Choroid plexus epithelial cell (primary cell): ENCODE results near the gene SLC49A4.

ENCODE experiments used
- DNase-seq: peaks from one replicate; pipeline ENCODE4 v3.0.0-alpha.2; 2010; ENCODE audit warnings: low read depth
- H3K4me3 ChIP-seq: 2 replicates; pipeline ENCODE4 v1.5.1; 2011; ENCODE audit warnings: low read depth, mild to moderate bottlenecking, control low read depth, low read length, moderate library complexity
- TF ChIP-seq, protein P1 (sequence below): conservative IDR thresholded peaks from 2 replicates; pipeline ENCODE4 v1.5.1; 2011; ENCODE audit warnings: low read depth, mild to moderate bottlenecking, control low read depth, inconsistent platforms, low read length, moderate library complexity

Gene SLC49A4

DNA sequence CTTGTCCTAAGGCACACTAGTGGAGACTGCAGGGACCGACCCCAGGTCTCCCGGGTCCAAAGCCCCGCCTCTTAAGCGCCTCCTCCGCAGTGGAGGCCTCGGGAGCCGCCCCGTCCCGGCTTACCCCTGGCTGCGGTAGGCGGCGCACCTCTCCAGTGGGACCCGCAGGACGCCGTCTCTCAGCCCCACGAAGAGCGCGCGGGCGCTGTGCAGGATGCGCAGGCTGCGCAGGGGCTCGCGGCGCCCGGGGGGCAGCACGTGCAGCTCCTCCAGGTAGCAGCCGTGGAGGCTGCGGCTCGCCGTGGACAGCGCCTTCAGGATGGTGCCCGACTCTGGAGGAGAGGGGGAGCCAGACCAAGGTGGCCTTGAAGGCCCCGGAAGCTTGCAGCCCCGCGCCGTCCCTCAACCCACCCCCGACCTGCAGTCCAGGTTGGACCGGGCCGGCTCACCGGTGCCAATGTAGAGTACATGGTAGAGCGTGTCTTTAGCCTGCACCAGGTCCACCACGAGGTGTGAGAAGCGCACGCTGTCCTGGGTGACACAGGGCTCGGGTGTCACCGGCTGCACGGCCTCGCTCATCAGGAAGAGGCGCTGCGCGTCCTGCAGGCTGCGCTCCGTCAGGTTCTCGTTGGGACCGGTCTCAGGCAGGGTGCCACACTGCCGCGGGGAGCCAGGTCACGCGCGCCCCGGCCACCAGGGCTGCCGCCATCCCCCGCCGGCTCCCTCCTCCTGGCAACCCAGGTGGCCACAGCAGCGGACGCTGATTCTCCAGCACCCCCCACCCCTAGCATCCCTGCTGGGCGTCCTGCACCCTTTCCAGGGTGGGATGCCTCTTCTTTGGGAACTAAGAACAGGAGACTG lies 127.2 kb downstream of the SLC49A4 start:
- DNase-seq, result no peak
- TF ChIP-seq, protein P1, sequence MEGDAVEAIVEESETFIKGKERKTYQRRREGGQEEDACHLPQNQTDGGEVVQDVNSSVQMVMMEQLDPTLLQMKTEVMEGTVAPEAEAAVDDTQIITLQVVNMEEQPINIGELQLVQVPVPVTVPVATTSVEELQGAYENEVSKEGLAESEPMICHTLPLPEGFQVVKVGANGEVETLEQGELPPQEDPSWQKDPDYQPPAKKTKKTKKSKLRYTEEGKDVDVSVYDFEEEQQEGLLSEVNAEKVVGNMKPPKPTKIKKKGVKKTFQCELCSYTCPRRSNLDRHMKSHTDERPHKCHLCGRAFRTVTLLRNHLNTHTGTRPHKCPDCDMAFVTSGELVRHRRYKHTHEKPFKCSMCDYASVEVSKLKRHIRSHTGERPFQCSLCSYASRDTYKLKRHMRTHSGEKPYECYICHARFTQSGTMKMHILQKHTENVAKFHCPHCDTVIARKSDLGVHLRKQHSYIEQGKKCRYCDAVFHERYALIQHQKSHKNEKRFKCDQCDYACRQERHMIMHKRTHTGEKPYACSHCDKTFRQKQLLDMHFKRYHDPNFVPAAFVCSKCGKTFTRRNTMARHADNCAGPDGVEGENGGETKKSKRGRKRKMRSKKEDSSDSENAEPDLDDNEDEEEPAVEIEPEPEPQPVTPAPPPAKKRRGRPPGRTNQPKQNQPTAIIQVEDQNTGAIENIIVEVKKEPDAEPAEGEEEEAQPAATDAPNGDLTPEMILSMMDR, result no peak
- no peak overlapping the region for H3K4me3 ChIP-seq

- TF ChIP-seq, protein P1, result no peak
- DNase-seq, result no peak
- no peak overlapping the region for H3K4me3 ChIP-seq
These were observed 128.7 kb downstream of the SLC49A4 start for GRCh38 chr3:122923611-122924010.

- no peak for DNase-seq
- H3K4me3 ChIP-seq, result no peak overlapping the region
- TF ChIP-seq, protein P1, result no peak
These were observed 129.2 kb downstream of the SLC49A4 start for GRCh38 chr3:122924056-122924455.

GRCh38 chr3:122925756-122926155 lies 130.9 kb downstream of the SLC49A4 start:
- no peak for DNase-seq
- TF ChIP-seq, protein P1, result no peak
- no peak overlapping the region for H3K4me3 ChIP-seq

- no peak for DNase-seq
- TF ChIP-seq, protein P1, result no peak
- H3K4me3 ChIP-seq, result no peak overlapping the region
These were observed 131.5 kb downstream of the SLC49A4 start for GRCh38 chr3:122926322-122926721.

DNA sequence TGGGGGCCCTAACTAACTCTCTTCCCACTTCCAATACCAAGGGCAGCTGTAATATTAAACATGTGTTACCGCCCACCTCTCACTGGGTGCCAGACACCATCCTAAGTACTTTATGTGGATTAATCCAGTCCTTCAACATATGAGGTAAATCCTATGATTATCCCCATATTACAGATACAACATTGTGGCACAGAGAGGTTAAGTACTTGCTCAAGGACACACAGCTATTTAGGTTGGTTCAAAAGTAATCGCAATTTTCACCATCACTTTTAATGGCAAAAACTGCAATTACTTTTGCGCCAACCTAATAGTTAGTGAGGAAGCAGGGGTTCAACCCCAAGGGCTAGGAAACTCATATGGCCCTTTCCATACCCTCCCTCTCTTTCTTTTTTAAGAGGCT lies 131.9 kb downstream of the SLC49A4 start:
- TF ChIP-seq, protein P1, result no peak
- DNase-seq, result no peak
- H3K4me3 ChIP-seq, result no peak overlapping the region

- H3K4me3 ChIP-seq, result no peak overlapping the region
- TF ChIP-seq, protein P1, result no peak
- DNase-seq, result no peak
These were observed 132.9 kb downstream of the SLC49A4 start for GRCh38 chr3:122927726-122928125.
